Activated CD8-positive, alpha-beta T cell treated with anti-CD3 and anti-CD28 coated beads for 36 hours (primary cell): ENCODE data around the gene EPB41. TPM values are rescaled to one million over a fixed set of nuclear protein-coding genes. Genes with fewer than 3 reads are reported as not detected.

Experiments used
- ATAC-seq: fragments of 200-7000 bp; cut with Tn5 transposase; one replicate; pipeline ENCODE4 v1.10.0; 2021; ENCODE audit warnings: mild to moderate bottlenecking, moderate library complexity
- CTCF ChIA-PET: fragments of 350-600 bp; sonication (Branson Sonifier 250); formaldehyde crosslinking; loops from one replicate; lab custom pipeline; 2021; ENCODE audit warnings: antibody characterized with exemption; lab: Charles Lee
- POLR2A ChIA-PET: fragments of 350-600 bp; sonication (Branson Sonifier 250); formaldehyde crosslinking; loops from one replicate; lab custom pipeline; 2021; ENCODE audit warnings: antibody characterized with exemption; lab: Charles Lee
- DNase-seq: peaks from one replicate; pipeline ENCODE4 v3.0.0-alpha.2; 2020
- H3K27ac Mint-ChIP-seq: one replicate; pipeline ENCODE4 v1.8.0; 2021; ENCODE audit warnings: mild to moderate bottlenecking, mixed read lengths
- H3K27me3 Mint-ChIP-seq: one replicate; pipeline ENCODE4 v1.8.0; 2021; ENCODE audit warnings: mixed read lengths
- H3K36me3 Mint-ChIP-seq: one replicate; pipeline ENCODE4 v1.8.0; 2021; ENCODE audit warnings: low read depth, mixed read lengths
- H3K4me1 Mint-ChIP-seq: one replicate; pipeline ENCODE4 v1.8.0; 2021; ENCODE audit warnings: low read depth, mixed read lengths
- H3K4me3 Mint-ChIP-seq: one replicate; pipeline ENCODE4 v1.8.0; 2021; ENCODE audit warnings: mild to moderate bottlenecking, moderate library complexity, mixed read lengths
- H3K9me3 Mint-ChIP-seq: one replicate; pipeline ENCODE4 v1.8.0; 2021; ENCODE audit warnings: mixed read lengths
- intact Hi-C: fragments of 100-400 bp; cut with micrococcal nuclease; formaldehyde crosslinking; loops from one replicate; pipeline ENCODE4 v1.10.0; 2022
- total RNA-seq, 2 experiments: library from RNA; stranded (reverse); gene quantifications; one replicate each; pipeline ENCODE4 v1.2.3, GENCODE V29; 2021
- TF ChIP-seq, protein P1 (sequence below): fragments of 200-600 bp; IDR thresholded peaks from one replicate; pipeline ENCODE4 v1.8.0; 2022; ENCODE audit warnings: antibody characterized with exemption, mild to moderate bottlenecking

EPB41 gene
- total RNA-seq, 2 experiments from 2014 or later, result 74.9 to 80.3 TPM

- no peak for DNase-seq
- TF ChIP-seq, protein P1, sequence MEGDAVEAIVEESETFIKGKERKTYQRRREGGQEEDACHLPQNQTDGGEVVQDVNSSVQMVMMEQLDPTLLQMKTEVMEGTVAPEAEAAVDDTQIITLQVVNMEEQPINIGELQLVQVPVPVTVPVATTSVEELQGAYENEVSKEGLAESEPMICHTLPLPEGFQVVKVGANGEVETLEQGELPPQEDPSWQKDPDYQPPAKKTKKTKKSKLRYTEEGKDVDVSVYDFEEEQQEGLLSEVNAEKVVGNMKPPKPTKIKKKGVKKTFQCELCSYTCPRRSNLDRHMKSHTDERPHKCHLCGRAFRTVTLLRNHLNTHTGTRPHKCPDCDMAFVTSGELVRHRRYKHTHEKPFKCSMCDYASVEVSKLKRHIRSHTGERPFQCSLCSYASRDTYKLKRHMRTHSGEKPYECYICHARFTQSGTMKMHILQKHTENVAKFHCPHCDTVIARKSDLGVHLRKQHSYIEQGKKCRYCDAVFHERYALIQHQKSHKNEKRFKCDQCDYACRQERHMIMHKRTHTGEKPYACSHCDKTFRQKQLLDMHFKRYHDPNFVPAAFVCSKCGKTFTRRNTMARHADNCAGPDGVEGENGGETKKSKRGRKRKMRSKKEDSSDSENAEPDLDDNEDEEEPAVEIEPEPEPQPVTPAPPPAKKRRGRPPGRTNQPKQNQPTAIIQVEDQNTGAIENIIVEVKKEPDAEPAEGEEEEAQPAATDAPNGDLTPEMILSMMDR, result no peak
- no peak overlapping the region for H3K27ac Mint-ChIP-seq
- no peaks in the 10 kb centered on the region for H3K9me3 Mint-ChIP-seq
- ATAC-seq, result no peak
- no peaks in the 10 kb centered on the region for H3K27me3 Mint-ChIP-seq
- peaks cover 49% of the 10 kb centered on the region for H3K36me3 Mint-ChIP-seq
- intact Hi-C loops, result no loop called here
- H3K4me3 Mint-ChIP-seq, result no peak overlapping the region
- POLR2A ChIA-PET, result interaction anchor here (0.7 kb wide), 1 partner anchor 8 kb away, joined by 3 read pairs; no protein-coding TSS in a partner anchor
- CTCF ChIA-PET, result interaction anchor here (1.0 to 1.8 kb wide), 5 partner anchors 19 to 286 kb away, joined by 3 to 5 read pairs (median 3); partner anchors contain the start of gene SRSF4
- H3K4me1 Mint-ChIP-seq, result peaks cover 42% of the 10 kb centered on the region
These were observed 248.2 kb downstream of the EPB41 start for GRCh38 chr1:29162476-29163138.

DNA sequence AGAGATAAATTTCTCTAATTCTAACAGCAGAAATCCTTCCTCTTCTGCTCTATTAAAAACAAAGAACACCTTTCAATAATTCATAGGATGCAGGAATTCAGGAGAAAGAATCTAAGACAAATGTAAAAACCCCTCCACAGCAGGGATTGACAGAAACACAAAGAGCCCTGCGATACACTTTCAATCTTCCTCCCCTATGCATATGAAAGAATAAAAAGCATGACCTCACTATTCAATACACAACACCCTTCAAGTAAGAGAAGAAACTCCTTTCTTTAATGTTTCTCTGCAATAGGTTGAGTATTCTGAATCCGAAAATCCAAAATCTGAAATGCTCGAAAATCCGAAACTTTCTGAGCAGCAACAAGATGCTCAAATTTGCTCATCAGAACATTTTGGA is 250.2 kb downstream of the EPB41 start:
- H3K4me3 Mint-ChIP-seq, result no peak overlapping the region
- ATAC-seq (no peak), DNase-seq (no peak)
- no peaks in the 10 kb centered on the region for H3K9me3 Mint-ChIP-seq
- intact Hi-C loops, result no loop called here
- peaks cover 47% of the 10 kb centered on the region for H3K36me3 Mint-ChIP-seq
- H3K27me3 Mint-ChIP-seq, result no peaks in the 10 kb centered on the region
- no peak overlapping the region for H3K27ac Mint-ChIP-seq
- peaks cover 54% of the 10 kb centered on the region for H3K4me1 Mint-ChIP-seq
- TF ChIP-seq, protein P1, result no peak
- ChIA-PET POLR2A (no interaction called here), CTCF (interaction anchor here (1.8 kb wide), 1 partner anchor 17 kb away, joined by 4 read pairs; the partner anchor contains the start of gene SRSF4)

GRCh38 chr1:29166291-29166878 is 252.0 kb downstream of the EPB41 start:
- no peaks in the 10 kb centered on the region for H3K27me3 Mint-ChIP-seq
- peaks cover 51% of the 10 kb centered on the region for H3K36me3 Mint-ChIP-seq
- peak overlapping the region; percentile 2 for H3K27ac Mint-ChIP-seq
- ATAC-seq, result no peak
- no peak overlapping the region for H3K4me3 Mint-ChIP-seq
- TF ChIP-seq, protein P1, result no peak
- H3K9me3 Mint-ChIP-seq, result no peaks in the 10 kb centered on the region
- ChIA-PET CTCF (interaction anchor here (0.9 to 2.7 kb wide), 4 partner anchors 15 to 285 kb away, joined by 3 to 12 read pairs (median 4); partner anchors contain the start of gene SRSF4), POLR2A (interaction anchor here (0.7 to 3.2 kb wide), 6 partner anchors 8 to 282 kb away, joined by 3 to 23 read pairs (median 3); partner anchors contain the start of gene SRSF4)
- intact Hi-C loops, result no loop called here
- no peak for DNase-seq
- H3K4me1 Mint-ChIP-seq, result peaks cover 65% of the 10 kb centered on the region

GRCh38 chr1:29167904-29168303 is 253.5 kb downstream of the EPB41 start:
- no peak overlapping the region for H3K4me3 Mint-ChIP-seq
- ChIA-PET CTCF (interaction anchor here (1.1 to 2.7 kb wide), 3 partner anchors 14 to 35 kb away, joined by 3 to 12 read pairs (median 5); partner anchors contain the start of gene SRSF4), POLR2A (interaction anchor here (3.2 kb wide), 1 partner anchor 13 kb away, joined by 23 read pairs; the partner anchor contains the start of gene SRSF4)
- TF ChIP-seq, protein P1, result no peak
- intact Hi-C loops, result no loop called here
- DNase-seq (no peak), ATAC-seq (no peak)
- no peak overlapping the region for H3K27ac Mint-ChIP-seq
- H3K9me3 Mint-ChIP-seq, result no peaks in the 10 kb centered on the region
- peaks cover 71% of the 10 kb centered on the region for H3K4me1 Mint-ChIP-seq
- no peaks in the 10 kb centered on the region for H3K27me3 Mint-ChIP-seq
- H3K36me3 Mint-ChIP-seq, result peaks cover 55% of the 10 kb centered on the region

Other genes with a start within 250 kb of the EPB41 start
- 10 to 100 TPM; 22.0 to 23.3 TPM for gene GMEB1, start 245.8 kb upstream of the EPB41 start, total RNA-seq
- gene YTHDF2, start 177.6 kb upstream of the EPB41 start, total RNA-seq, result 10 to 100 TPM; 72.2 to 82.1 TPM
- under 1 TPM in 1 of 2 experiments, not detected in 1; 0.02 TPM for gene OPRD1, start 102.4 kb upstream of the EPB41 start, total RNA-seq
- gene TMEM200B, start 209.3 kb downstream of the EPB41 start, total RNA-seq, result 1 to 10 TPM; 1.0 to 1.1 TPM